H9 (cell line): ENCODE data around the gene PLEKHA7. TPM values are rescaled to one million over a fixed set of nuclear protein-coding genes. Genes with fewer than 3 reads are reported as not detected.

Experiments used
- DNase-seq: peaks from one replicate; pipeline ENCODE4 v3.0.0-alpha.2; 2017
- H2AFZ ChIP-seq: one replicate; pipeline ENCODE4 v1.6.1; 2013; ENCODE audit warnings: mild to moderate bottlenecking, low read length, control low read depth, moderate library complexity
- H2AK5ac ChIP-seq: 2 replicates; pipeline ENCODE4 v1.6.1; 2013; ENCODE audit warnings: low read length, control low read depth, mixed read lengths; ENCODE audit not compliant: insufficient read length
- H2BK120ac ChIP-seq: one replicate; pipeline ENCODE4 v1.6.1; 2013; ENCODE audit warnings: low read depth, mild to moderate bottlenecking, low read length, control low read depth, inconsistent platforms; ENCODE audit not compliant: poor library complexity, severe bottlenecking
- H2BK12ac ChIP-seq: 2 replicates; pipeline ENCODE4 v1.6.1; 2013; ENCODE audit warnings: low read length, control low read depth, mixed read lengths, low read depth; ENCODE audit not compliant: insufficient read length
- H2BK15ac ChIP-seq: 2 replicates; pipeline ENCODE4 v1.6.1; 2013; ENCODE audit warnings: low read depth, low read length, control low read depth
- H2BK20ac ChIP-seq: one replicate; pipeline ENCODE4 v1.6.1; 2013; ENCODE audit warnings: low read depth, mild to moderate bottlenecking, low read length, control low read depth, inconsistent platforms; ENCODE audit not compliant: poor library complexity, severe bottlenecking
- H2BK5ac ChIP-seq: 2 replicates; pipeline ENCODE4 v1.6.1; 2013; ENCODE audit warnings: low read length, control low read depth, mixed read lengths; ENCODE audit not compliant: insufficient read length
- H3K14ac ChIP-seq: 2 replicates; pipeline ENCODE4 v1.6.1; 2013; ENCODE audit warnings: low read length, control low read depth; ENCODE audit not compliant: insufficient read depth
- H3K18ac ChIP-seq: 2 replicates; pipeline ENCODE4 v1.6.1; 2013; ENCODE audit warnings: low read depth, mild to moderate bottlenecking, mixed read lengths, low read length, control low read depth; ENCODE audit not compliant: insufficient read length
- H3K23ac ChIP-seq: 2 replicates; pipeline ENCODE4 v1.6.1; 2013; ENCODE audit warnings: low read length, control low read depth, mixed read lengths, low read depth; ENCODE audit not compliant: insufficient read length
- H3K23me2 ChIP-seq: 2 replicates; pipeline ENCODE4 v1.6.1; 2013; ENCODE audit warnings: low read depth, mild to moderate bottlenecking, mixed read lengths, low read length, control low read depth; ENCODE audit not compliant: insufficient read length, poor library complexity, severe bottlenecking
- H3K27ac ChIP-seq: 2 replicates; pipeline ENCODE4 v1.5.1; 2013; ENCODE audit warnings: low read length, control low read depth, mixed read lengths, low read depth; ENCODE audit not compliant: insufficient read length
- H3K27me3 ChIP-seq: 2 replicates; pipeline ENCODE4 v1.6.1; 2013; ENCODE audit warnings: low read length, control low read depth, inconsistent platforms; ENCODE audit not compliant: insufficient read depth
- H3K4ac ChIP-seq: 2 replicates; pipeline ENCODE4 v1.6.1; 2013; ENCODE audit warnings: low read depth, mild to moderate bottlenecking, control low read depth, inconsistent platforms, low read length, moderate library complexity
- H3K4me1 ChIP-seq: 2 replicates; pipeline ENCODE4 v1.6.1; 2013; ENCODE audit warnings: low read length, control low read depth, inconsistent platforms; ENCODE audit not compliant: insufficient read depth
- H3K4me2 ChIP-seq: 2 replicates; pipeline ENCODE4 v1.6.1; 2013; ENCODE audit warnings: low read length, control low read depth, mixed read lengths; ENCODE audit not compliant: insufficient read length, insufficient read depth
- H3K56ac ChIP-seq: 2 replicates; pipeline ENCODE4 v1.6.1; 2013; ENCODE audit warnings: low read depth, mild to moderate bottlenecking, mixed read lengths, low read length, control low read depth; ENCODE audit not compliant: insufficient read length
- H3K79me1 ChIP-seq: 2 replicates; pipeline ENCODE4 v1.6.1; 2013; ENCODE audit warnings: low read depth, mild to moderate bottlenecking, moderate library complexity, low read length, control low read depth, inconsistent platforms; ENCODE audit not compliant: insufficient read depth, poor library complexity, severe bottlenecking
- H3K79me2 ChIP-seq: 2 replicates; pipeline ENCODE4 v1.6.1; 2013; ENCODE audit warnings: low read length, control low read depth, inconsistent platforms; ENCODE audit not compliant: insufficient read depth
- H3K9ac ChIP-seq: 2 replicates; pipeline ENCODE4 v1.6.1; 2013; ENCODE audit warnings: low read length, control low read depth, mixed read lengths; ENCODE audit not compliant: insufficient read length; ENCODE audit errors: extremely low read depth
- H3K9me3 ChIP-seq: one replicate; pipeline ENCODE4 v1.6.1; 2013; ENCODE audit warnings: low read depth, low read length, inconsistent platforms; ENCODE audit not compliant: control insufficient read depth
- H3T11ph ChIP-seq: one replicate; pipeline ENCODE4 v1.6.1; 2013; ENCODE audit warnings: mild to moderate bottlenecking, low read length, control low read depth, inconsistent platforms
- H4K20me1 ChIP-seq: one replicate; pipeline ENCODE4 v1.6.1; 2013; ENCODE audit not compliant: control insufficient read depth, insufficient read length, insufficient read depth
- H4K5ac ChIP-seq: 2 replicates; pipeline ENCODE4 v1.6.1; 2013; ENCODE audit warnings: low read depth, mild to moderate bottlenecking, mixed read lengths, low read length, control low read depth; ENCODE audit not compliant: insufficient read length
- H4K8ac ChIP-seq: replicated peaks from 2 replicates; pipeline ENCODE4 v1.6.1; 2013; ENCODE audit warnings: low read length, control low read depth, mixed read lengths, low read depth; ENCODE audit not compliant: insufficient read length
- H4K91ac ChIP-seq: 2 replicates; pipeline ENCODE4 v1.6.1; 2013; ENCODE audit warnings: low read depth, mild to moderate bottlenecking, moderate library complexity, mixed read lengths, low read length, control low read depth; ENCODE audit not compliant: insufficient read length
- H3K27ac Mint-ChIP-seq, 3 experiments: 2 replicates in 2 of 3; 3 replicates in 1 of 3; pipeline ENCODE4 v1.8.0; 2020 to 2021; ENCODE audit warnings: mixed read lengths in 3 of 3, mild to moderate bottlenecking in 1 of 3, moderate library complexity in 1 of 3
- H3K27me3 Mint-ChIP-seq: 2 replicates; pipeline ENCODE4 v1.8.0; 2021; ENCODE audit warnings: low read depth, mild to moderate bottlenecking, moderate library complexity, mixed read lengths
- H3K36me3 Mint-ChIP-seq, 3 experiments: 2 replicates in 2 of 3; 3 replicates in 1 of 3; pipeline ENCODE4 v1.8.0; 2020 to 2021; ENCODE audit warnings: low read depth in 3 of 3, mixed read lengths in 3 of 3; ENCODE audit not compliant: insufficient read depth in 1 of 3
- H3K4me1 Mint-ChIP-seq, 2 experiments: 2 replicates each; pipeline ENCODE4 v1.8.0; 2020; ENCODE audit warnings: mixed read lengths in 2 of 2
- H3K4me3 Mint-ChIP-seq, 2 experiments: 2 replicates in 1 of 2; 3 replicates in 1 of 2; pipeline ENCODE4 v1.8.0; 2020 to 2021; ENCODE audit warnings: mild to moderate bottlenecking in 2 of 2, mixed read lengths in 2 of 2, moderate library complexity in 1 of 2
- H3K9me3 Mint-ChIP-seq, 2 experiments: 2 replicates in 1 of 2; 3 replicates in 1 of 2; pipeline ENCODE4 v1.8.0; 2020; ENCODE audit warnings: mild to moderate bottlenecking in 2 of 2, mixed read lengths in 2 of 2, moderate library complexity in 1 of 2
- CTCF ChIP-seq: fragments of 200-600 bp; sonication (generic); conservative IDR thresholded peaks from 3 replicates; pipeline ENCODE4 v1.8.0; 2021; ENCODE audit warnings: antibody characterized with exemption, mild to moderate bottlenecking
- WGBS: extraction: QIAGEN DNeasy Blood & Tissue Kit; methylation state at CpG from one replicate; pipeline ENCODE4 v1.1.7; 2013; ENCODE audit warnings: missing lambda C conversion rate, low lambda C conversion rate, mixed read lengths; ENCODE audit not compliant: insufficient read length; ENCODE audit errors: extremely low coverage; 5-methylcytosine and 5-hydroxymethylcytosine counted together
- total RNA-seq: library from RNA; stranded (reverse); gene quantifications from 2 replicates; pipeline ENCODE4 v1.2.1, GENCODE V29; 2021

Gene PLEKHA7
- total RNA-seq, 1 experiment from 2014 or later, result 21.0 TPM

- Mint-ChIP-seq H3K27ac (no peak overlapping the region; a peak in 2 of 7 replicates), H3K27me3 (no peaks in the 10 kb centered on the region), H3K4me1 (peaks cover 0 to 12% of the 10 kb centered on the region in 2 experiments; a peak in 2 of 4 replicates), H3K9me3 (no peaks in the 10 kb centered on the region), H3K4me3 (no peak overlapping the region), H3K36me3 (peaks cover 0 to 25% (median 10%) of the 10 kb centered on the region in 3 experiments; a peak in 4 of 7 replicates)
- no CpG with 5 or more reads among the region's 17 CpGs for WGBS
- Histone ChIP-seq H3K9ac (no peak overlapping the region), H3K23ac (no peak overlapping the region), H2BK12ac (no peak overlapping the region), H3K79me1 (no peaks in the 10 kb centered on the region), H2BK5ac (no peak overlapping the region), H4K8ac (no peak overlapping the region), H2AK5ac (no peak overlapping the region), H3K79me2 (no peaks in the 10 kb centered on the region), H4K5ac (no peak overlapping the region), H4K20me1 (no peaks in the 10 kb centered on the region), H4K91ac (no peak overlapping the region), H3T11ph (no peak overlapping the region), H3K9me3 (no peaks in the 10 kb centered on the region), H2BK20ac (no peak overlapping the region), H3K14ac (no peak overlapping the region), H3K4me1 (no peaks in the 10 kb centered on the region), H3K23me2 (no peaks in the 10 kb centered on the region), H3K18ac (no peak overlapping the region), H3K4me2 (no peak overlapping the region), H2AFZ (no peak overlapping the region), H2BK15ac (no peak overlapping the region), H3K56ac (no peak overlapping the region), H3K27ac (no peak overlapping the region), H3K4ac (no peak overlapping the region), H2BK120ac (no peak overlapping the region), H3K27me3 (no peaks in the 10 kb centered on the region)
- TF ChIP-seq CTCF, result no peak
- DNase-seq, result no peak
Observed at GRCh38 chr11:16794047-16794818, 220.0 kb downstream of the PLEKHA7 start.
